Endothelial cell of umbilical vein (primary cell): ENCODE measurements around the gene GP5. TPM values are rescaled to one million over a fixed set of nuclear protein-coding genes. Genes with fewer than 3 reads are reported as not detected.

Experiments
- BruUV-seq: library from RNA; stranded (reverse); fragments of 400-500 nt; replicated peaks from 2 replicates; lab custom pipeline; 2021; lab: Mats Ljungman, UMichigan
- CTCF ChIA-PET: fragments of 300-600, 350-600 bp; sonication (Branson Sonifier 250); formaldehyde crosslinking; loops from one replicate; lab custom pipeline; 2021; ENCODE audit warnings: antibody characterized with exemption, inconsistent platforms; lab: Charles Lee
- POLR2A ChIA-PET: fragments of 300-600, 350-600 bp; sonication (Branson Sonifier 250); formaldehyde crosslinking; loops from one replicate; lab custom pipeline; 2021; ENCODE audit warnings: antibody characterized with exemption, inconsistent platforms; lab: Charles Lee
- DNase-seq: peaks from one replicate; pipeline ENCODE4 v3.0.0-alpha.2; 2011; ENCODE audit warnings: low read depth, low spot score
- FAIRE-seq: peaks from 2 replicates; lab custom pipeline; 2011; peaks lifted over from hg19 to GRCh38; lab: Jason Lieb, UNC
- H2AFZ ChIP-seq: 2 replicates; pipeline ENCODE4 v1.6.0; 2012; ENCODE audit warnings: low read depth, low read length, control low read depth, inconsistent platforms
- H3K27ac ChIP-seq: 2 replicates; pipeline ENCODE4 v1.5.1; 2011; ENCODE audit warnings: low read depth, mild to moderate bottlenecking, control low read depth, low read length, moderate library complexity; ENCODE audit not compliant: insufficient read depth
- H3K27me3 ChIP-seq, 2 experiments: 2 replicates each; pipeline versions ENCODE4 v1.6.0 to v1.6.1; 2011; ENCODE audit warnings: low read length in 2 of 2, mixed read lengths in 1 of 2; ENCODE audit not compliant: control insufficient read depth in 2 of 2, insufficient read depth in 2 of 2
- H3K36me3 ChIP-seq, 2 experiments: 2 replicates in 1 of 2; 3 replicates in 1 of 2; pipeline ENCODE4 v1.5.1; 2011; ENCODE audit warnings: low read length in 2 of 2, mild to moderate bottlenecking in 1 of 2, moderate library complexity in 1 of 2; ENCODE audit not compliant: control insufficient read depth in 2 of 2, insufficient read depth in 2 of 2; ENCODE audit errors: extremely low read depth in 1 of 2
- H3K4me1 ChIP-seq: 3 replicates; pipeline ENCODE4 v1.5.1; 2011; ENCODE audit warnings: mild to moderate bottlenecking, low read length; ENCODE audit not compliant: control insufficient read depth, insufficient read depth; ENCODE audit errors: extremely low read depth
- H3K4me2 ChIP-seq: 2 replicates; pipeline ENCODE4 v1.6.1; 2011; ENCODE audit warnings: low read length, control low read depth, mixed read lengths; ENCODE audit not compliant: insufficient read depth
- H3K4me3 ChIP-seq, 3 experiments: fragments of 200-600 bp in 1 of 3; sonication (generic), shearing (Covaris generic) in 1 of 3; replicated peaks in 1 of 3; 2 replicates each; pipeline ENCODE4 v1.5.1; 2011 to 2016; ENCODE audit warnings: control low read depth in 3 of 3, low read length in 3 of 3, mild to moderate bottlenecking in 2 of 3, inconsistent platforms in 1 of 3, low read depth in 1 of 3, moderate library complexity in 1 of 3; ENCODE audit not compliant: insufficient read depth in 1 of 3
- H3K79me2 ChIP-seq: 2 replicates; pipeline ENCODE4 v1.6.0; 2012; ENCODE audit warnings: low read length, inconsistent platforms; ENCODE audit not compliant: control insufficient read depth, insufficient read depth
- H3K9ac ChIP-seq: replicated peaks from 2 replicates; pipeline ENCODE3; 2011; ENCODE audit warnings: low read length, control low read depth; ENCODE audit not compliant: insufficient read depth; ENCODE audit errors: extremely low read depth
- H3K9me1 ChIP-seq: replicated peaks from 3 replicates; pipeline ENCODE4 v1.6.0; 2011; ENCODE audit warnings: mild to moderate bottlenecking, low read length; ENCODE audit not compliant: control insufficient read depth, insufficient read depth; ENCODE audit errors: extremely low read depth
- H3K9me3 ChIP-seq: replicated peaks from 2 replicates; pipeline ENCODE4 v1.5.1; 2012; ENCODE audit warnings: low read length, inconsistent platforms; ENCODE audit not compliant: control insufficient read depth, insufficient read depth
- H4K20me1 ChIP-seq: replicated peaks from 2 replicates; pipeline ENCODE3; 2011; ENCODE audit warnings: mild to moderate bottlenecking, low read length; ENCODE audit not compliant: control insufficient read depth, insufficient read depth; ENCODE audit errors: extremely low read depth
- EZH2 ChIP-seq: IDR thresholded peaks from 2 replicates; pipeline ENCODE4 v1.6.1; 2012; ENCODE audit warnings: borderline replicate concordance, low read depth, mild to moderate bottlenecking, moderate library complexity, low read length, inconsistent platforms; ENCODE audit not compliant: severe bottlenecking
- FOS ChIP-seq: IDR thresholded peaks from 2 replicates; pipeline ENCODE4 v1.6.1; 2011; ENCODE audit warnings: mild to moderate bottlenecking, low read length, moderate library complexity, borderline replicate concordance; ENCODE audit not compliant: insufficient read depth
- GATA2 ChIP-seq: IDR thresholded peaks from 2 replicates; pipeline ENCODE4 v1.7.0; 2011; ENCODE audit warnings: low read depth, mild to moderate bottlenecking, moderate library complexity, mixed read lengths, low read length; ENCODE audit not compliant: insufficient read length, insufficient read depth
- JUN ChIP-seq: IDR thresholded peaks from 2 replicates; pipeline ENCODE4 v1.6.1; 2011; ENCODE audit warnings: borderline replicate concordance, low read depth; ENCODE audit not compliant: insufficient read length, insufficient read depth
- MYC ChIP-seq: IDR thresholded peaks from one replicate; pipeline ENCODE4 v1.6.1; 2011; ENCODE audit warnings: mild to moderate bottlenecking, low read depth, low read length
- POLR2A ChIP-seq: IDR thresholded peaks from 2 replicates; pipeline ENCODE4 v1.6.1; 2012; ENCODE audit warnings: low read depth, mild to moderate bottlenecking, control low read depth, low read length
- POLR2AphosphoS5 ChIP-seq: IDR thresholded peaks from 2 replicates; pipeline ENCODE4 v1.6.1; 2012; ENCODE audit warnings: low read depth, mild to moderate bottlenecking, control low read depth, low read length, moderate library complexity; ENCODE audit not compliant: insufficient read depth
- dilution Hi-C: fragments of 300-500 bp; cut with MboI; formaldehyde crosslinking; loops from one replicate; pipeline ENCODE4 v1.15.0; 2019; ENCODE audit warnings: low sequenced_read_pairs; ENCODE audit not compliant: extremely low pct_ligation_motif_present
- intact Hi-C: fragments of 100-400 bp; cut with micrococcal nuclease; formaldehyde crosslinking; loops from one replicate; pipeline ENCODE4 v1.10.0; 2022
- polyA plus RNA-seq, 4 experiments: library from polyadenylated mRNA; depleted of rRNA in 3 of 4; stranded (reverse) in 3 of 4; unstranded in 1 of 4; fragments of >200 nt; gene quantifications; 2 replicates each; pipeline versions ENCODE4 v1.2.1 to v1.2.3, GENCODE V29; 2011 to 2012; ENCODE audit warnings: missing spikeins in 1 of 4
- total RNA-seq: library from RNA; stranded (reverse); gene quantifications from 2 replicates; pipeline ENCODE4 v1.2.3, GENCODE V29; 2021
- TF ChIP-seq, protein P1 (sequence below): IDR thresholded peaks from 2 replicates; pipeline ENCODE4 v1.6.1; 2011; ENCODE audit not compliant: insufficient read depth, insufficient read length
- TF ChIP-seq, protein P2 (sequence below), 2 donors: IDR thresholded peaks; 1 replicate in 1 of 2; 2 replicates in 1 of 2; pipeline ENCODE4 v1.5.1; 2011; ENCODE audit warnings: low read length in 2 of 2, mild to moderate bottlenecking in 2 of 2, moderate library complexity in 2 of 2, control low read depth in 1 of 2, inconsistent platforms in 1 of 2, low read depth in 1 of 2; ENCODE audit not compliant: insufficient read depth in 1 of 2; ENCODE audit errors: extremely low read depth in 1 of 2

Gene GP5
- total and polyA plus RNA-seq, 2 donors (not counting 3 experiments of a cell fraction or from before 2014, with no cell fraction given), result 0.06 to 0.11 TPM

DNA sequence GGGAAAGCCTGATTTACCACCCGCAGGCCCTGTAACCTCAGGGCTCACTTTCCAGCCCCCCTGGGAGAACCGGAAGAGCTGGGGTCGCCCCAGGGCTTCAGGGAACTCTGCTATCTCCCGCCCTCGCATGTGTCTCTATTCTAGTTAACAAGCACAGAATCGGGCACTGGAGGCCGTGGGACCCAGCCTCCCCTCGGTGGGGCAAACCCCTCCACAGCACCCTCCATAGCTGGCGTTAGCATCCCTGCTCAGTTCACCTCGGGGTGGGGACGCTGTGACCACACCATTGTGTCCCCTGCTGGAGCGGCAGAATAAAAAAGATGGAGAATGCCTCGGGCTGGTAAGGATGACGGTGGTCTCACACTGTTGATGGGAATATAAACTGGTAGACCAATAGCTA, 26.0 kb downstream of the GP5 start:
- no peak overlapping the region for H3K27ac ChIP-seq
- H3K4me1 ChIP-seq, result peaks cover 13% of the 10 kb centered on the region
- FAIRE-seq (no peak), DNase-seq (no peak)
- H3K4me3 ChIP-seq, result no peak overlapping the region
- peaks cover 15 to 19% of the 10 kb centered on the region in 2 experiments for H3K27me3 ChIP-seq
- H3K4me2 ChIP-seq, result no peak overlapping the region
- no peaks in the 10 kb centered on the region for H3K9me3 ChIP-seq
- no peaks in the 10 kb centered on the region for H3K9me1 ChIP-seq
- no peak overlapping the region for H3K9ac ChIP-seq
- BruUV-seq, result no TSS peak
- no peaks in the 10 kb centered on the region for H3K36me3 ChIP-seq
- no peak overlapping the region for H2AFZ ChIP-seq
- no peaks in the 10 kb centered on the region for H3K79me2 ChIP-seq
- dilution Hi-C loops (no loop called here), intact Hi-C loops (no loop called here)
- TF ChIP-seq MYC (no peak), EZH2 (no peak), POLR2AphosphoS5 (no peak), JUN (no peak), FOS (no peak)
- TF ChIP-seq, protein P1, sequence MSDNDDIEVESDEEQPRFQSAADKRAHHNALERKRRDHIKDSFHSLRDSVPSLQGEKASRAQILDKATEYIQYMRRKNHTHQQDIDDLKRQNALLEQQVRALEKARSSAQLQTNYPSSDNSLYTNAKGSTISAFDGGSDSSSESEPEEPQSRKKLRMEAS, result no peak
- H4K20me1 ChIP-seq, result no peaks in the 10 kb centered on the region
- CTCF ChIA-PET, result interaction anchor here (1.8 kb wide), 1 partner anchor 29 kb away, joined by 5 read pairs; no protein-coding TSS in a partner anchor
- POLR2A ChIA-PET, result no interaction called here

DNA sequence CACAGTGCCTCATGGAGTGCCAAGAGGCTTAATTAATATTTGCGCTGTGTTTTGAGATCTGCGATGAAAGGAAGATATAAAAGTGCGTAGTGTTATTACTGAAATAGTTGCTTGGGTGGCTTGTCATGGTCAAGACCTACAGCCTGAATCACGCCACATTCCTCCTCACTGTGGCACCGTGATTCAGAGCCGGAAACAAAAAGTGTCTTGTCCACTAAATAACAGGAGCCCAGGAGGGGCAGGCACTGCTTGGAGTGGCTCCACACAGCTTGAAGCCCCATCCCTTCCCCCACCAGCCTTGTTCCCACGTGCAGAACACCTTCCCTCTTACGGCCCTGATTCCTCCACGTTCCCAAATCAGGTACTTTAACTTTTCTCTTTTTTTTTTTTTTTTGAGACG, 28.3 kb downstream of the GP5 start:
- FAIRE-seq, result no peak

More for the DNA sequence above, 28.3 kb downstream of the GP5 start:
- TF ChIP-seq GATA2, result no peak
- TF ChIP-seq, protein P1, result no peak
- TF ChIP-seq MYC, result no peak
- no peak for TF ChIP-seq FOS
- TF ChIP-seq POLR2AphosphoS5, result no peak
- TF ChIP-seq EZH2, result no peak
- TF ChIP-seq, protein P2, sequence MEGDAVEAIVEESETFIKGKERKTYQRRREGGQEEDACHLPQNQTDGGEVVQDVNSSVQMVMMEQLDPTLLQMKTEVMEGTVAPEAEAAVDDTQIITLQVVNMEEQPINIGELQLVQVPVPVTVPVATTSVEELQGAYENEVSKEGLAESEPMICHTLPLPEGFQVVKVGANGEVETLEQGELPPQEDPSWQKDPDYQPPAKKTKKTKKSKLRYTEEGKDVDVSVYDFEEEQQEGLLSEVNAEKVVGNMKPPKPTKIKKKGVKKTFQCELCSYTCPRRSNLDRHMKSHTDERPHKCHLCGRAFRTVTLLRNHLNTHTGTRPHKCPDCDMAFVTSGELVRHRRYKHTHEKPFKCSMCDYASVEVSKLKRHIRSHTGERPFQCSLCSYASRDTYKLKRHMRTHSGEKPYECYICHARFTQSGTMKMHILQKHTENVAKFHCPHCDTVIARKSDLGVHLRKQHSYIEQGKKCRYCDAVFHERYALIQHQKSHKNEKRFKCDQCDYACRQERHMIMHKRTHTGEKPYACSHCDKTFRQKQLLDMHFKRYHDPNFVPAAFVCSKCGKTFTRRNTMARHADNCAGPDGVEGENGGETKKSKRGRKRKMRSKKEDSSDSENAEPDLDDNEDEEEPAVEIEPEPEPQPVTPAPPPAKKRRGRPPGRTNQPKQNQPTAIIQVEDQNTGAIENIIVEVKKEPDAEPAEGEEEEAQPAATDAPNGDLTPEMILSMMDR (IDR thresholded peaks at IDR 0.05; ENCODE audit: extremely low read depth in 1 of 2, insufficient read depth in 1 of 2, low read depth in 1 of 2, low read length in 2 of 2), result no peak
- no peak for TF ChIP-seq POLR2A
- no peak for TF ChIP-seq JUN
- CTCF ChIA-PET, result no interaction called here
- intact Hi-C loops, result no loop called here
- BruUV-seq, result no TSS peak
- Histone ChIP-seq H3K36me3 (no peaks in the 10 kb centered on the region), H3K4me2 (no peak overlapping the region), H3K4me3 (no peak overlapping the region), H3K79me2 (no peaks in the 10 kb centered on the region), H3K4me1 (peaks cover 4% of the 10 kb centered on the region), H4K20me1 (no peaks in the 10 kb centered on the region), H2AFZ (no peak overlapping the region), H3K9ac (no peak overlapping the region), H3K9me1 (no peaks in the 10 kb centered on the region), H3K27me3 (peaks cover 15 to 19% of the 10 kb centered on the region in 2 experiments), H3K9me3 (no peaks in the 10 kb centered on the region), H3K27ac (no peak overlapping the region)
- DNase-seq, result no peak
- dilution Hi-C loops, result no loop called here
- POLR2A ChIA-PET, result no interaction called here
